ENCODE measurements around the gene MEI4.
"Not testable (repeated sequence)": the region's sequence is repeated elsewhere in the genome, so short reads cannot be mapped to it uniquely, and the experiment has no call there.

The MEI4 gene

GRCh38 chr6:77678048-77678447 is 25.2 kb downstream of the MEI4 start:
- DNase-seq (ENCODE audit: low read depth): no peak

DNA sequence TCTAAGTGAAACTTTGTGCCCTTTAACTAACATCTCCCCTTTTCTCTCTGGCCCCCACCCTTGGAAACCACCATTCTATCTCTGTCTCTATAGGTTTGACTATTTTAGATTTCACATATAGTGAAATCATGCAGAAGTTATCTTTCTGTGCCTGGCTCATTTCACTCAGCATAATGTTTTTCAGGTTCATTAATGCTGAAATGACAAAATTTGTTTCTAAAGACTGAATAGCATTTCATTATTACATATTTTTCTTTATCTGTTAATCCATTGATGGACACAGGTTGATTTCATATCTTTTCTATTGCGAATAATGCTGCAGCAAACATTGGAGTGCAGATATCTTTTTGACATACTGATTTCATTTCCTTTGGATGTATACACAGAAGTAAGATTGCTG is 30.7 kb downstream of the MEI4 start:
- DNase-seq (ENCODE audit: low read depth): no peak

GRCh38 chr6:77686931-77687330 is 34.1 kb downstream of the MEI4 start:
- DNase-seq (ENCODE audit: low read depth): no peak

GRCh38 chr6:77688649-77689048 is 35.8 kb downstream of the MEI4 start:
- DNase-seq (ENCODE audit: low read depth): no peak

GRCh38 chr6:77700095-77700494 is 47.3 kb downstream of the MEI4 start:
- DNase-seq (ENCODE audit: low read depth): not testable (repeated sequence)

DNA sequence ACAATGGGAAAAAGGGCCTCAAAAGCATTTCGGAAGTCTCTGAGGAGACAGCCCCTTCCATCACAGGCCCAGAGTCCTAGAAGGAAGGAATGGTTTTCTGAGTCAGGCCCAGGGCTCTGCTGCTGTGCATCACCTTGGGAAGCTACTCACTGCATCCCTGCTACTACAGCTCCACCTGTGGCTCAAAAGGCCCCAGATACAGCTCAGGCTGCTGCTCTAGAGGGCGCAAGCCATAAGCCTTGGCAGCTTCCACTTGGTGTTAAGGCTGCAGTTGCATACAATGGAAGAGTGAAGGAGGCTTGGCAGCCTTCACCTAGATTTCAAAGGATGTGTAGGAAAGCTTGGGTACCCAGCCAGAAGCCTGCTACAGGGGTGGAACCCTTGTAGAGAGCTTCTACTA is 54.8 kb downstream of the MEI4 start:
- no peak for DNase-seq (ENCODE audit: low read depth)

GRCh38 chr6:77715588-77715987 is 62.7 kb downstream of the MEI4 start:
- DNase-seq (ENCODE audit: low read depth): no peak

DNA sequence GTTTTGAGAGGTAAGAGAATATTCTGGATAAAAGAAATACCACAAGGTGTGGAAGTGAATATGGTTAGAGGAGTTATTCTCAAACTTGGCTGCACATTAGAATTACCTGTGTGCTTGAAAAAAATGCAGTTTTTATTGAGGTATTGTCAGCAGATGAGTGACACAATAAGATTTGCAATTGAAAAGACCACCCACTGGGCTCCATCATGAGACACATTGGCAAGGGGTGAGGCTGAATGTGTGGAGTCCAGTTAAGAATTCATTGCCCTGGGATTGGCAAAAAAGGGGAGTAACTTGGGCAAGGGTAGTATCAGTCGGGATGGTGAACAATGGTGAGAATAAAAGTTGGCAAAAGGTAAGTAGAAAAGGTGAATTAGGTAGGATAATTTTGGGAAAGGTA is 63.5 kb downstream of the MEI4 start:
- no peak for DNase-seq (ENCODE audit: low read depth)

DNA sequence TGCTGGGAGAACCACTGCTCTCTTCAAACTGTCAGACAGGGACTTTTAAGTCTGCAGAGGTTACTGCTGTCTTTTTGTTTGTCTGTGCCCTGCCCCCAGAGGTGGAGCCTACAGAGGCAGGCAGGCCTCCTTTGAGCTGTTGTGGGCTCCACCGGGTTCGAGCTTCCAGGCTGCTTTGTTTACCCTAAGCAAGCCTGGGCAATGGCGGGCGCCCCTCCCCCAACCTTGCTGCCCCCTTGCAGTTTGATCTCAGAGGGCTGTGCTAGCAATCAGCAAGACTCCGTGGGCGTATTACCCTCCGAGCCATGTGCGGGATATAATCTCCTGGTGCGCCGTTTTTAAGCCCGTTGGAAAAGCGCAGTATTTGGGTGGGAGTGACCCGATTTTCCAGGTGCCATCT is 83.2 kb downstream of the MEI4 start:
- not testable (repeated sequence) for DNase-seq (ENCODE audit: low read depth)

- no peak for DNase-seq (ENCODE audit: low read depth)
These were observed 87.5 kb downstream of the MEI4 start for GRCh38 chr6:77740380-77740779.

DNA sequence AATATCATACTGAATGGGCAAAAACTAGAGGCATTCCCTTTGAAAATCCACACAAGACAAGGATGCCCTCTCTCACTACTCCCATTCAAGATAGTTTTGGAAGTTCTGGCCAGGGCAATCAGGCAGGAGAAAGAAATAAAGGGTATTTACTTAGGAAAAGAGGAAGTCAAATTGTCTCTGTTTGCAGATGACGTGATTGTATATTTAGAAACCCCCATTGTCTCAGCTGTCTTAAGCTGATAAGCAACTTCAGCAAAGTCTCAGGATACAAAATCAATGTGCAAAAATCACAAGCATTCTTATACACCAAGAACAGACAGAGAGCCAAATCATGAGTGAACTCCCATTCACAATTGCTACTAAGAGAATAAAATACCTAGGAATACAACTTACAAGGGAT is 99.3 kb downstream of the MEI4 start:
- not testable (repeated sequence) for DNase-seq (ENCODE audit: low read depth)

DNA sequence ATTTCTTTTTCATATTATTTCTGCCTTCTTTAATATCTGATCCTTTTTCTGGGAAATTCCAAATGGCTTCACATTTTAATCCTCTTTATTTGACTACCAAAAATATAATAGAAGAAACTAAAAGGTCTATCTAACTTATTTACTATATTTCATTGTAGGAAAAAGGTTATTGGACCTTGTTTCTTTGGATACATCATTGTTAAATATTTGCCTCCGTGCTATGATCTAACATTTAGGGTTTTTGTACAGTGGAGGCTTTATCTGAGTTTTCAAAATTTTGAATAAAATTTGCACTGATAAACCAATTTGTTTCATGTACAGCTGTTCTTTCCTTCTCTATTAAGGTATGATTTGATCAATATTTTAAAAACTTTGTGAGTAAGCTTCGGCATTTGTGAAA is 109.5 kb downstream of the MEI4 start:
- DNase-seq (ENCODE audit: low read depth): no peak

DNA sequence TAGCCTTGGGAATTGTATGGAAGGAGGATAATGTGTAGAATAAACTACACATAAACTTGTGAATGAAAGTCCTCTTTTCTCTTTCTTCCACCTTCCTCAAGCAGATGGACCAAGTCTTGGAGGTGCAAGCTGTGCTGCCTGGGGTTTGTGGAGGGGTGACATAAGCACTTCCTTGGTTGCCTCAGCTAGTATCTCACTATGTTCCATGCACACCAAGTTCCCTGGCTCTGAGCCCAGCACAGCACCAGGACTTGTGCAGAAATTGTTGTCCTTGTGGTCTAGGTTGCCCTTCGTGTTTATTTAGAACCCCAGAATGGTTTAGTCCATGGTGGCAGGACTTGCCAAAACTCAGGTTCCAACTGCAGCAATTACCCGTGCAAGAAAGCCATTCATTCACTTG is 110.3 kb downstream of the MEI4 start:
- no peak for DNase-seq (ENCODE audit: low read depth)

DNA sequence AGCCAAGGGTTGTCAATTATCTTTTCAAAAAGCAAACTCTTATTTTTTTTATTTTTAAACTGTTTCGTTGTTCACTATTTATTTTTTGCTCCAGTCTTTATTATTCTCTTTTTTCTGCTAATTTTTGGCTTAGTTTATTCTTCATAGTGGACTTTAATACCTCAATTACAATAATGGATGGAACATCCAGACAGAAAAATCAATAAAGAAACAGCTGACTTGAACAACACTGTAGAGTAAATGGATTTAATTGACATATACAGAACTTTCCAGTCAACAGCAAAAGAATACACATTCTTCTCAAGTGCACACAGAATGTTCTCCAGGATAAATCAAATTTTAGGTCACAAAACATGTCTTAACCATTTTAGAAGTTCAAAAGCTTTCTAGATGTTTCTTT is 111.5 kb downstream of the MEI4 start:
- DNase-seq (ENCODE audit: low read depth): no peak

DNA sequence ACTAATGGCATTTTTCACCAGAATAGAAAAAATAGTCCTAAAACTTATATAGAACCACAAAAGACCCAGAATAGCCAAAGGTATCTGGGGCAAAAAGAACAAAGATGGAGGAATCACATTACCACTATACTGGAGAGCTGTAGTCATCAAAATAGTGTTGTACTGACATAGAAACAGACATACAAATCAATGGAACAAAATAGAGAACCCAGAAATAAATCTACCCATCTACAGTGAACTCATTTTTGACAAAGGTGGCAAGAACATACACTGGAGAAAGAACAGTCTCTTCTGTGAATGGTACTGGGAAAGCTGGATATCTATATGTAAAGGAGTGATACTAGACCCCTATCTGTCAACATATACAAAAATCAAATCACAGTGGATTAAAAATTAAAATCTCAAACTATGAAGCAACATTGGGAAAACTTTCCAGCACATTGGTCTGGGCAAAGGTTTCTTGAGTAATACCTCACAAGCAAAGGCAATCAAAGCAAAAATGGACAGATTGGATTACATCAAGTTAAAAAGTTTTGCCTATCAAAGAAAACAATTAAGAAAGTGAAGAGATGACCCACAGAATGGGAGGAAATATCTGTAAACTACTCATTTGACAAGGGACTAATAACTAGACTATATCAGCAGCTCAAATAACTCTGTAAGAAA is 120.5 kb downstream of the MEI4 start:
- no peak for DNase-seq (ENCODE audit: low read depth)

DNA sequence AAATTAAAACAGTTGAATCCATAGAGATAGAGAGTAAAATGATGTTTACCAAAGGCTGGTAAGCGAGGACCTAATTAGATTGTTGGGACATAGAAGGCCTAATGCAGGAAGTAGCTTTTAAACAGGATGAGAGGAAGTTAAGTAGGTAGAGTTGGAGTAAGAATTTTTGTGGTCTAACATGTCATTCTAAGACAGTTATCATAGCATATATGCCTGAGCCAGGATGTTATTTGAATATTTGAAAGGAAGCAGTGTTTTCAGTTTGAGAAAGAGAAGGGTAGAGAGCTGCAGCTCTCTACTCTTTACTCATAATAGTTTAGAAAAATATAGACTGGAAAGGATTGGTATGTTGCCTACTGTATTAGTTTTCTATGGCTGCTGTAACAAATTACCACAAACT is 121.6 kb downstream of the MEI4 start:
- no peak for DNase-seq (ENCODE audit: low read depth)

DNA sequence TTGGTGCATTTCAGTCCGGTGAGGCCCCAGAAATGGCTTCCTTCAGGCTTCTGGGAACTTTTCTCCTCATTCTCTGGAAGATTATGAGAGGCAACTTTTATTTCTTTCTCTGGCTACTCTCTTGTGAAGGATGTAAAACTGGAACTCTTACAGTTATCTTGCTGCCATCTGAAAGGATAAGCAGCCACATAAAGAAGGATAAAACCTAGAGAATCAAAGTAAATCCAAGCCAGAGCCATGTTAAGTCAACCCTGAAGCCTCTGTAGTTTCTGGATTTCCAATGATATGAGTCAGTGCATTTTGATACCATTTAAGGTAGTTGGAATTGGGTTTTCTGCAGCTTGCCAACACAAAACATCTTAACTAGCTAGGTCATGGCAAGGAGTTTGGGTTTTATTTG is 123.6 kb downstream of the MEI4 start:
- DNase-seq (ENCODE audit: low read depth): no peak

- no peak for DNase-seq (ENCODE audit: low read depth)
These were observed 125.7 kb downstream of the MEI4 start for GRCh38 chr6:77778527-77778926.

- DNase-seq (ENCODE audit: low read depth): no peak
These were observed 134.2 kb downstream of the MEI4 start for GRCh38 chr6:77786935-77787629.

DNA sequence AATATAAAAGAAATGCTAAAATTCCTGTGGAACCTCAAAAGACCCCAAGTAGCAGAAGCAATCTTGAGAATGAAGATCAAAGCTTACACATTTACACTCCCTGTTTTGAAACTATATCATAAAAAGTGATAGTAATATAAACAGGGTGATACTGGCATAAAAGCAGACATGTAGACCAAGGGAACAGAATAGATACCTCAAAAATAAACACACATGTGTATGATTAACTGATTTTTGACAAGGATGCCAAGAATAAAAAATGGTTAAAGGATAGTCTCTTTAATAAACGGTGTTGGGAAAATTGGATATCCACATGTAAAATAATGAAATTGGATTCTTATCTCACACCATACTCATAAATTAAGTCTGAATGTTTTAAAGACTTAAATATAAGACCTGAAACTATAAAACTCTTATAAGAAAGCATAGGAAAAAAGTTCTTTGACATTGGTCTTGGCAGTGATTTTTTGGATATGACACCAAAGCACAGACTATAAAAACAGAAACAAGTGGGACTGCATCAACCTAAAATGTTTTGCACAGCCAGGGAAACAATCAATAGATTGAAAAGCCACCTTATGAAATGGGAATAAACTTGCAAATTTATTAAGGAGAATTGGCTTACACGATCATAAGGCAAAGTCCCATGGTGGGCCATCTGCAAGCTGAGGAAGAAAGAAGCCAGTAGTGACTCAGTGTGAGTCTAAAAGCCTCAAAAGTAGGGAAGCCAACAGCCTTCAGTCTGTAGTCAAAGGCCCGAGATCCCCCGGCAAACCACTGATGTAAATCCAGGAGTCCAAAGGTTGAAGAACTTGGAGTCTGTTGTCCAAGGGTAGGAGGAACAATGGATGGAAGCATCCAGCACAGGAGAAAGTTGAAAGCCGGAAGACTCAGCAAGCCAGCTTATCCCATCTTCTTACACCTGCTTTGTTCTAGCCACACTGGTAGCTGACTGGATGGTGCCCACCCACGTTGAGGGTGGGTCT is 144.3 kb downstream of the MEI4 start:
- no peak for DNase-seq (ENCODE audit: low read depth)

GRCh38 chr6:77812304-77812703 is 159.5 kb downstream of the MEI4 start:
- no peak for DNase-seq (ENCODE audit: low read depth)

DNA sequence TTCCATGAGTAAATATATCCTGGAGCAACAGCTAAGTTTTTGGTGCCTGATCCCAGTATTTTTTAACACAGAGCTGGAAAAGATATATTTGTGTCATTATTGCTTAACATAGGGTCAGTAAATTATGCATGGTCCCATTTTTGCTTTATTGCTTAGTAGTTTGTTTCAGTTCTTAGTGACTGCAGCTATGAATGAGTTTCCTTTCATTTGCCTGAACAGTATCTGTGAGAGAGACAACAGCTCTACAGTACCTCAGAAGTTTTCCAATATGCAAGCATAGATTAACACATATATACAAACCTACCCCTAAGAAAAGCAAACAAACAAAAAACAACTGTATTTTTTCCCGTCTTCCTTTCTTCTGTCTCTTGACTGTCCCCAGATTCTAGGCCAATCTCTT is 160.3 kb downstream of the MEI4 start:
- no peak for DNase-seq (ENCODE audit: low read depth)

DNA sequence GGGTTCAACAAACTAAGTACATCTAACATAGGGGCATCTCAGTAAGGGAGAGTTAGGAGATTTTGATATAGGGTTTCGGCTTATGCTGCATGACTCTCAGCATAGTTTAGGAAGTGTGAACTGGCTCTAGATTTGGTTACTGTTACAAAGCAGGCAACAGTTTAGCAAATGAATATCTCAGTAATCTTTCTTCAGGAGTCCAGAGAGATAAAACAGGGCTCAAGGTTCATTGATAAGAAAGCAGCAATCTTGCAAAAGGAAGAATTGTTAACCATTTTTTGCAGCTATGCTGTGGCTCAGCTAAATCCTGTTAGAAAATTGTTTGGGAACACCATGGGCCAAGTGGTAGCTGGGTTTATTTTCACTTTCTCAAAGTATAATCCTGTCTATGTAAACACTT is 161.3 kb downstream of the MEI4 start:
- DNase-seq (ENCODE audit: low read depth): no peak

All from stimulated activated CD8-positive, alpha-beta memory T cell treated with anti-CD3 and anti-CD28 coated beads, Interleukin-15, amount 100 ng/mL, for 1 hour (primary cell).